Stimulated activated CD8-positive, alpha-beta memory T cell treated with anti-CD3 and anti-CD28 coated beads, Interleukin-4, amount 100 ng/mL, for 24 hours (primary cell): ENCODE data around the gene TSPAN9.

Experiments
- DNase-seq: peaks from one replicate; pipeline ENCODE4 v3.0.0-alpha.2; 2020; ENCODE audit warnings: low read depth

TSPAN9 gene

DNA sequence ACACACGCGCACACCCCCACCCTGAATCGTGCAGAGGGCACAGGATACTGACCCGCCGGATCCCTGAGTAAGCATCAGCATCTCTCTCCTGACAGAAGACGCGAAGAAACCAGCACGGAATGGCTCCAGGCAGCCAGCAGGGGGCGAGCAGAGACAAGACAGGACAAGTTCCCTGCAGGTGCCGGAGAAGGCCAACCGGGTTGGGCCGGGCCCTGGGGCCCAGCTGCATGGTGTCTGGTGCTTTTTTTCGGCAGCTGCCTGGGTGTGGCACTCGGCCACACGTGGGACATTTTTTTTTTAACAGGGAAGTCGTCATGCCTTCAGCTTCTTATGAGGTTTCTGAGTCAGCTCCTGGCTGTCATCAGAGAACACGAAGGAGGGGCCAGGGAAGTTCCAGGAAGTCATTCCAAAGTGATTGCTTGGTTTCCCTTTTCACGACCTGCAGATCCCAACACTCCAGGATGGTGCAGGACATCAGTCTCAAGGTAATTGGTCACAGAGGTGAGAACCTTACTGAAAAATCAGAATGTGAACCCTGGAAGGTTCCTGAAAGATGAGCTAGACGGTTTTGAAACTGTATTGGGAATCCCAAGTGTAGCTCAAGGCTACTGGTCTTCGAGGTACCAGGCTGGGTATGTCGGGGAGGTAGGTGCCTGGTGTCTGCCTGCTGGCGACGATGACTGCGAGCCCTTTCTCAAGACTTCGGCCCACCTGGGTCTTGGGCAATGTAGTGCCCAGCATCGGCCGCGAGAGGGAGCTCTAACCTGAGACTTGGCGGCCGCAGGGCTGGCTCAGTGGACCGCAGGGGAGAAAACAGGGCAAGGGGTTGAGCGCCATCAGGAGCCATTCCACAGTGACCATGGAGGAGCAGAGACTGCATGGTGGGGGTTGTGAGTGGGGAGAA is 223.0 kb downstream of the TSPAN9 start:
- DNase-seq: peak; percentile 67

DNA sequence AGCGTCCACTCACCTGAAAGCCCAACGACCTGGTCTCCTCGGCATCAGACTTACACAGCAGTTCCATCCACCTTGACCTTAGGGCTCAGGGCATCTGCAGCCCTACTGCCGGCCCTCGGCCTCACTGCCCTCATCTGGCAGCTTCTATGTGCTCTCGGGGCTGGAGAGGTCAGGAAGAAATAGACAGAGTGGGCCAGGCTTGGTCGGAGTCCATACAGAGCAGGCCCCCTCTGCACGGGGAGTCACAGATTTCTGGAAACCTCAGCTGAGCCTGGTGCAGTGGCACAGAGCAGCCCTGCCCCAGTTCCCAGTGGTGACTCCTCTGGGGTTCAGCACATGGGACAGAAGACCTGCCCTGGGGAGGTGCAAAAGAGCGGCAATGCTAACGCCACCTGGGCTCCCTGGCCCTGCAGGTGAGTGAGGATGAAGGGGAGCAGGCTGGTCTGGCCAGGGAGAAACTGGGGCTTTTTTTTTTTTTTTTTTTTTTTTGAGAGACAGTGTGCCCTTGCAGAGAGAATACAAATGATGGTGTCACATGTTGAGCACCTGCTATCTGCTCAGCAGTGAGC is 223.7 kb downstream of the TSPAN9 start:
- DNase-seq: no peak

DNA sequence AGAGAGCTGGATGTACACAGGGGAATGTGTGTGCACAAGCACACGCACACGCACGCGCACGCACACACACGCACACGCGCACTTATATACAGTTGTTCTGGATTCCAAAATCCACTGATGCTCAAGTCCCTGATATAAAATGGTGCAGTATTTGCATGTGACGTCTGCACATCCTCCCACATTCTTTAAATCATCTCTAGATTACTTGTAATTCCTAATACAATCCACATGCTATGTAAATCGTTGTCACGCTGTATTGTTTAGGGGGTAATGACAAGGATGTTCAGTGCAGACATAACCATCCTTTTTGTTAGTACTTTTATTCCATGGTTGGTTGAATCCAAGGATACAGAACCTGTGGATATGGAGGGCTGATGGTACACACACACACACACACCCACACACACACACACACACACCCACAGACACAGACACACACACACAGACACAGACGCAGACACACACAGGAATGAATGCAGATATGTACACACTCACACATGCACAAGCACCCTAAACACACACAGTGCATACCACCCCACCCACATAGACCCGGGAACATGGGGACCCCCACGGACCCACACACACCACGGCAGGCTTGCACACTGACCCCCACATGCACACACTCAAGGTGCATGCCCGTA is 225.3 kb downstream of the TSPAN9 start:
- DNase-seq: no peak

DNA sequence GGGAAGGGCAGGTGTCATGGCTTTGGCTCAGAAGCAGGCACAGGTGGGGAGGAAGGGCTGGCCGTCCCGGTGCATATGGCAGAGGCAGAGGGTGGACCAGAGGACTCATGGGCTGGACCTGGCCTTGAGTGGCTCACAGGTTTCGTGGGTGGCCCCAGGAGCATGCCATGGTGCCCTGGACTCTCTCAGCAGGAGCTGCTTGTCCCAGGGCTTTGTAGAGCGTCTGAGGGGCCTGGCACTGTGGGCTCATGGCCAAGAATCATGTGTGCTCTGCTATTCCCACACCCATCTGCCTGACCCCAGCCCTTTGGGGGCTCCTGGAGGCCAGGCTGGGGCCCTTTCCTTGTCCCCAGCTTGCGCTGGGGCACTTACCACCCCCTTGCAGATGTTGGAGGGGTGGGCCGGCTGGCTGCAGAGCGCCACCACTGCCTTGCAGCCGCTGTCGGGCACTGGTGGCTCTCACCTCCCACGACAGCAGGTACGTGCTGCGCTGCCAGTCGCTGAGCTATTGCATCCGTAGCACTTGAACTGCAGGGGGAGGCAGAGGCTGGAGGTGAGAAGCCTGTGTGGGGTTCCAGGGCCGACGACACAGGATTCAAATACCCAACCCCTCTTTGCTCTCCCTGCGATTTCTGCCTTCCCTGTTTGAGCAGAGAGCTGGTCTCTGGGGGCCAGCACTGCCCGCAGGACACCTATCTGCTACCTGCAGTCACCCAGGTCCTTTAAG is 226.4 kb downstream of the TSPAN9 start:
- DNase-seq: no peak

DNA sequence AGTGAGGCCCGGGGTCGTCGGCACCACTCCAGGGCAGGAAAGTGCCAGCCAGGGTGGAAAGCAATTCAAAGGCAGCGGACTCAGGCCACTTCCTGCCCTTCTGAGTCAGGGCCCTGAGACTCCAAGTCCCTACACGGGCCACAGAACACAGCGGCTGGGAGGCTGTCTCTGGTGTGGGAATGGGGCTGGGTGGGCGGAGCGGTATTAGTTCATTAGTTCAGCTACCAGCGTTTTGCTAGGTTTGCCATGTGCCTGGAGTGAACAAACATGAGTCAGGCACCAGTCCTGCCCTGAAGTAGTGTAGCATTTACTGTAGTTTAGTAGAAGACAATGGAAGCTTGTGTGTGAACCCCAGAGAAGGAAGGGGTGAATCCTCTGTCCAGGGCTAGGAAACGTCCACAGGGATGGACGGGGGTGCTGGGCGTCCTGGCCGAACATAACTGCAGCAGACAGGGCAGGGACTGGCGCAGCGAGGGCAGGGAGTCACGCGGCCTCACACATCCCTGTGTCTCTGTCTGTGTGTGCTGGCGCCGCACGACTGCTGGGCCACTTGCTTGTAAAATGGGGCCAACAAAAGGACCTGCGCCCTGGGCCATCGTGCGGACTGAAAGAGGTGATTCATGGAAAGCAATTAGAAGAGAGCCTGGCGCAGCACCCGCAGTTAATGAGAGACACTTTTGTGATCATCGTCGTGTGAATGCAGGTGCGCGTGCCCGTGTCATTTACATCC is 227.4 kb downstream of the TSPAN9 start:
- DNase-seq: no peak

DNA sequence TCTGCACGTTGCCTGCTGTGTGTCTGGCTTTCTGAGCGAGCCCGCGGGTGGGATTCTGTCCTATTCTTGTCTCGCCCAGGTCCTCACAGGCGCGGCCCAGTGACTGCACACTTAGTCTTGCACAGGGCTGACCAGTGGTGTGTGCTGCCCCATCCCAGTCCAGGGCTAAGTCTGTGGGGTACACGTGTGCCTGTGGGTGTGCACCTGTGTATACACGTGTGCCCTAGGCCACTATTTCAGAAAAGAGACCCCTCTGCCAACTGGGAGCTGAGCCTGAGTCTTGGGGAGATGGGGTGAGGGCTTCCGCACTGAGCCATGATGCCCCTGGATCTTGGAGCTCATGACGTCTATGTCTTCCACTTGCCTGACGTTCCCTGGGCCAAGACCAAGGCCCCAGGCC is 228.3 kb downstream of the TSPAN9 start:
- DNase-seq: no peak

DNA sequence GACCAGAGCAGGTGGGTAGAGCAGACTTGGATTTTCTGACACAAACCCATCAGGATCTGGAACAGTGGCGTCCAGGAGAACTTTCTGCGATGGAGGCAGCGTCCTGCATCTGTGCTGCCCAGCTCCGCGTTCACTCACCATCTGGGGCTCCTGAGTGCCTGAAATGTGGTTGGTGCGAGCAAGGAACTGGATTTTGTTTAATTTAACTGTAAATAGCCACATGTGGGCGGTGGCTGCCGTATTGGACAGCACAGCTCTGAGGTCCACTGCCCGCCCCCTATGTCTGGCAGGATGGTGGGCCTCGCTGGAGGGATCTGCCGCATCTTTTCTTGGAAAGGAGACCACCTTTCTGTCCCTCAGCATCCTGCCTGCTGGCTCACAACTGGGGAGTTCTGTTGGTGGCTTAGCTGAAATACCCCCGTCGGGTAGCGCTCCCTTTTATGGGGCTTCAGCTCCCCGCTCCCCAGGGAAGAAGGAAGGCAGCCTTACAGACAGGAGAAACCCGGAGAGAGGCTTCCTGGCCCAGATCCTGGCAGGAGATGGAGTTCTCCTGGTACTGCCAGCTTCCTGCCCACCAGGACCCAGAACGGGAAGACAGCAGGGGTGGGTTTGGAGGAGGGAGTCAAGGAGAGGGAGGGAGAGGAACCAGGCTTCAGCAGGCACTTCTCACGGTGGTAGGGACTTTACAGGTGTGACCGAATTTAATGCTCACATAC is 228.9 kb downstream of the TSPAN9 start:
- no peak for DNase-seq

DNA sequence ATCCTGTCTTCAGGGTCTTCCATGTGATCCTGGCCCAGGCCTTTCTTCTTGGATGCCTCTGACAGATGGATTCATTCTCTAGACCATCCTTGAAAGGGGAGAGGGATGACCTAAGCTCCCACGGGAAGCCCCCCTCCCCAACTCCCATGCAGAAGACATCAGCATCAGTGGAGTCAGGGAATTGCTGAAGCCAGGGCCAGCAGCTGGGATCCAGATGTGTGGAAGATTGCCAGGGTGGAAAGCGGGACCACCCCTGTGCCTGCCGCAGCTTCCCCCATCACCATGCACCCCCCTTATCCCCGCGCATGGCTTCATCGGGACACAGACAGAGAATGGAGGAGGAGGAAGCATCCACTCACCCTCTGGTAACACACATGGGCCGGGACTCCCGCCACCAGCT is 230.2 kb downstream of the TSPAN9 start:
- no peak for DNase-seq

DNA sequence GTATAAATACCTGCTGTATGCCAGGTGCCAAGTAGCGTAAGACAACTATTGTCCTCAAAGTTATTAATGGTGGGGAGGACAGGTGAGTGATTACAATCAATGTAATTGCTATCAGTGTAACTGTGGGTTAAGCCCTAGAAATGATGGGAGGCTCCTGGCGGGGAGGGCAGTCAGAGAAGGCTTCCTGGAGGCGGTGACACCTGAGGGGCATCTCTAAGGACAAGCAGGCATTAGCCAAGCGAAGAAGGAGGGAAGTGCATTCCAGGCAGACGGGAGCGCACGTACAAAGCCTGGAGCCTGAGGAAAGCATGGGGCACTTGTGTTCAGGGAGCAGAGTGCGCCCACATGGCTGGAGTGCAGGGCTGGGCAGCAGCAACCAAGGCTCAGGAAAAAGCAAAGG is 230.9 kb downstream of the TSPAN9 start:
- no peak for DNase-seq

DNA sequence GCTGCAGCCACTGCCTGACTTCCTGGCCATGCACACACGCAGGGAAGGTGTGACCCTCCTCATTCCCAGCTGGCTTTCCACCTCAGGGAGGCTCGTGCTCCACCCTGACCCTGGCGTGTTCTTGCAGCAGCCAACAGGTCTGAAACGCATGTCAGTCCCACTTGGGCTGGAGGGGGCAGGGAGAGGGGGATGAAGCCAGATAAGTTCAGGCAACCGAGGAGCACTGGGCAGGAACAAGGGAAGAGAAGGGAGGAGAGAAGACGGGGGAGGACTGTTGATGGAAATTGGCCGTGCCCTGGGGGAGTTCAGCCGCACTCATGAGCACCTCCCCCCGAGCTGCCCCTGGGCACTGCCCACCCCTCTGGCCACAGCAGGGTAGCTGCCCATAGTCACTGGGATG is 231.4 kb downstream of the TSPAN9 start:
- DNase-seq: no peak

DNA sequence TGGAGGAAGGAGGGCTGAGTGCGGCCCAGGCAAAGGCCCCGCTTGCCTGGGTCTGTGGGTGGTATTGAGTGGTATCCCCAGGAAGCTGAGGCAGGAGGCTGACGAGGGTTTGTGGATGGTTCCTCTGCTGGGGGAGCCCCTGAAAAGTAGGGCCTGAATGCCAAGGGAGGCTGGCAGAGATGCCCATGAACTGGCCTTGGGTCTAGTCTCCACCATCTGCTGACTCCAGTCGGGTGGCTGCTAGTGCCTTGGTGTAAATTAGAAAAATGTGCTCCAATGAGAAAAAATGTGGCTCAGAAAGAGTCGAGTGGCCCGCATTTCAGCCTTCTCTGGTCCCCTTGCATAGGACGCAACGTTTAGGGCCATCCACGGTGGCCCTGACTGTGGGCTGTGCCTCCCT is 232.6 kb downstream of the TSPAN9 start:
- DNase-seq: no peak

DNA sequence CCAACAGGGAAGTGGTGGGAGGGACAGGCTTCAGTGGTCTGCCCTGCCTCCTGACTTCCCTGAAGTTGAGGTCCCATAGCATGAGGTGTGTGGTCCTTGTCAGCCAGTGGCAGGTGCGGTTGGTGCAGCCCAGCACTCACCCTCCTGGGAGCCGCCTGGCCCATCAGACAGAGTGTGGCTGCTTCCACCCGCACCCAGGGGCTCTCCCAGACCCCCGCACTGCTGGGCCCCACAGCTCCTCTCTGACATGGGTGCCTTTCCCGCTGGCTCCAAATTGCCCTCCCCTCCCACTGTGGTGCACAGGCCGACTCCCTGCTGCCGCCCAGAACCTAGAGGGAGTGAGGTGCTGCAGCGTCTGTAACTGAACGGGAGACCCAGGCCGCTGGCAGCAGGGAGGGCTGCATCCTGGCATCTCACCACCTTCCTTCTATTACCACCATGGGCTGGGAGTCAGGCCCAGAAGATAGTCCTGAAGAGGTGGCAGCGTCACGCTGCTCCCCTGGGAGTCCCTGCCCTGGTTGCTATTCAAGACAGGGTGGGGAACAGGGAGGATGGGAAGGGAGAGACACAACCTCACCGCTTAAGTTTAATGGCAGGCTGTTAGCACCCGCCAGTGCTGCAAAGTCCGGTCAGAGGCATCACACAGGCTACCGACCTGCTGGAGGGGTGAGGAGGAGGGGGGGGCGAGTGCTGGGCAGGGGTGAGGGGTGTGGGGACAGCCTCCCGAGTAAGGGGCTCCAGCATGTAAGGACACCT is 233.3 kb downstream of the TSPAN9 start:
- DNase-seq: no peak

DNA sequence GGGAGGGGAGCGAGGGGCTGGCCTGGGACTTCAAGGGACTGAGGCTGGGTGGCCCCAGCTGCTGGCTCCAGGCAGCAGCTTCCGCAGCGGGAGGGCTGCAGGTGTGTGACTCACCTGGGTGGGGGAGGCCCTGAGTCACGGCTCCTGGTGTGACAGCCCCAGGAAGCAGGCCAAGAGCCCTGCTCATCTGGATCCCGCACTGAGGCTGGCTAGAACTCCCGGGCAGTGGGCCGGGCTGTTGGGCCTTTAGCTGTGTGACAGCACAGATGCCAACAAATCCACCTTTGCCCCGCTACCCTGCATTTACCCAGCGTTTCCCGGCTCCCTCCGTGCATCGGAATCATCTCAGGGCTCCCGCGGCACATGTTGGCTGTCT is 233.8 kb downstream of the TSPAN9 start:
- no peak for DNase-seq

DNA sequence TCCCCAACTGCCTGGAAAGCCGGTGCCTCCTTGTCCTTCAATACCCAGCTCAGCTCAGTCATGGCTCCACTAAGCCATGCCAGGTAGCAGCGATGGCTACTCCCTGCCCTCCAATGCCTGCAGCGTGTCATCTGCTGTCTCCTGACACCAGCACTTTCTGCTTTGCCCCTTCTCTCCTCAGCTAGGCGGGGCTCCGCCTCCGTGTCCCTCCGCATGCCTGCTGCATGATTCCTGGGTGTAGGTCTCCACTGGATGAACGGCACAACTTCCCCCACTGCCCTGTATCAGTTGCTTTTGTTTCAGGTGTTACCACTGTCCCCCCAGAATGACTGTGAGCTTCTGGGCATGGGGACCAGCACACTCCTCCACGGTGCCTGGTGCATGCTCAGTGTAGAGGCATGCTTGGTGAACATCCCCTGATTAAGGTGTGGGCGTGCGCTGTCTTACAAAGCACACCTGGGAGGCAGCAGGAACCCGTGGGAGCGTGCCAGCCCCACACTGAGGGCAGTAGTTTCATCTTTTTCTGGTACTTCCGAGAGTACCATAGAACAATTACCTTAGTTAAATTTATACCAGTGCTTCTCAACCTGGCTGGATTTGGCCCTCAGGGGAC is 234.4 kb downstream of the TSPAN9 start:
- DNase-seq: no peak

DNA sequence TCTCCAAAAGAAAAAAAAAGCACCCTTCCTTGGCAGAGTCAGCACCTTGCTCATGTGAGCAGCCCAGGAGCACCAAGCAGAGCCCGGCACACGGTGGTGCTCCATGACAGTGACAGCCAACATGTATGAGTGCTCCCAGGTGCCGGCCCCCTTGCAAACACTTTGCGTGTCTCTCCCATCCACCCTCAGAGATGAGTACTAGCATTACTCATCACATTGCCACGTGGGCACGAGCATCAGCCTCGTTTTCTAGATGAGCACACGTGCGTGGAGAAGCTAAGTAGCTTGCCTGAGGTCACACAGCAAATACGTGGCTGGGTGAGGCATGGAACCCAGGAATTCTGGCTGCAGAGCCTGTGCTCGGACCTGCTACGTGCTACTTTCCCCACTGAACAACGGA is 235.9 kb downstream of the TSPAN9 start:
- DNase-seq: no peak

DNA sequence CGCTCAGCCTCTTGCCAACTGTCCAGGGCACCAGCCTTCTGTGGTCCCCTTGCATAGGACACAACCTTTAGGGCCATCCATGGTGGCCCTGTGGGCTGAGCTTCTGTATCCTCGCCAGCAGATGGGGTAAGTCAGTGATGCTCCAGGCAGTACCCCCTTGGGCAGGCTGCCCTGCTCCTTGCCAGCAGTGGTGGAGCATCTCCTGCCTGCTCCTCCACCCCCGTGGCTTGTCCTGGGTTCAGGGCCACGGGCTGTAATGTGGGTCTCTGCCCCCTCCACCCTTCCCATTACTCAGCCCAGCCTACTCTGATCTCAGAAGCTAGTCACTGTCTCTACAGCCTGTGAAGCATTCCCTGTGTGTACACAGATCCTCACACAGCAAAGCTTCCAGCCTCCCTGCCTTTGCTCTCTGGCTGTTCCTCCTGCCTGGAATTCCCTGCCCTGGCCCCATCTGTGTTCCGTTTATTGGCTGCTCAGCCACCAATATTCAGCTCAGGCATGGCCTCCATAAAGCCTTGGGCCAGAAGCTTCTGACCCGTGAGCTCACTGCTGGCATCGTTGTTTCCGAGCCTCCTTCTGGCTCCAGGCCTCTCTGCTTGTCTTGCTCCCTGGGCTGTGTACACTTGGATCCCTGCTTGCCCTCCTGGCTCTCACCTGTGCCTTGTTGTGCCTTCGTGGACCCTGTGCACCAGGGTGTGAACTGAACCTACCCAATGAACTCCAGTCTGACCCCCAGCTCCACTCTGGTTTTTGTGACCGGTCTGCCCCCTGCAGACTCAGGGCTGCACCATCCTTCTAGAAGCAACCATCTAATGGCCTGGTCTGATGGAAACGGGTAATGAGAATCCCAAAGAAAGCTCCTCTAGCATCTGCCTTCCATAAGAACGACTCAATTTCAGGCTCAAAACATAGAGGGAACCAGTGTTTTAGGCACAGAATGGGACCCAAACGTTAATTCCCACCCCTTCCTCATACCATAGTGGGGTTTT is 236.8 kb downstream of the TSPAN9 start:
- no peak for DNase-seq

DNA sequence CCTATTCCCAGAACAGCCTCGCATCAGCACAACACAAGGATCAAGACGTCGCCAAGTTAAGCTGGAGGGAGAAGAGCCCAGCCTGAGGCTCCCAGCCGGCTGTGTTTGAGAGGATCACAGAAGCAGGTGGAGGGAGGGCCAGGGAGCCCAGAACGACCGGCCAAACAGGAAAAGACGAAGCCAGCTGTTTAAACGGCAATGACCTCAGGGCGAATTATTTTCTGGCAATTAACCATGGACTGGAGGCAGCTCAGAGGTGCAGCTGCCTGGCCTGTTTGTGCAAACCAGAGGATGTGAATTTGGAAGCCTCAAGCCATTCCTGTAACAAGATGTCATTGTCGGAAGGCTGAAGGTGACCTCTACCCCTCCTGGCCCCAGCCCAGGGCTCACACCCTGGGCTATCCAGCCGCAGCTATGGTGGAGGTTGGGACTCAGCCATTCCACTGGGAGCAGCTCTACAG is 238.1 kb downstream of the TSPAN9 start:
- no peak for DNase-seq

DNA sequence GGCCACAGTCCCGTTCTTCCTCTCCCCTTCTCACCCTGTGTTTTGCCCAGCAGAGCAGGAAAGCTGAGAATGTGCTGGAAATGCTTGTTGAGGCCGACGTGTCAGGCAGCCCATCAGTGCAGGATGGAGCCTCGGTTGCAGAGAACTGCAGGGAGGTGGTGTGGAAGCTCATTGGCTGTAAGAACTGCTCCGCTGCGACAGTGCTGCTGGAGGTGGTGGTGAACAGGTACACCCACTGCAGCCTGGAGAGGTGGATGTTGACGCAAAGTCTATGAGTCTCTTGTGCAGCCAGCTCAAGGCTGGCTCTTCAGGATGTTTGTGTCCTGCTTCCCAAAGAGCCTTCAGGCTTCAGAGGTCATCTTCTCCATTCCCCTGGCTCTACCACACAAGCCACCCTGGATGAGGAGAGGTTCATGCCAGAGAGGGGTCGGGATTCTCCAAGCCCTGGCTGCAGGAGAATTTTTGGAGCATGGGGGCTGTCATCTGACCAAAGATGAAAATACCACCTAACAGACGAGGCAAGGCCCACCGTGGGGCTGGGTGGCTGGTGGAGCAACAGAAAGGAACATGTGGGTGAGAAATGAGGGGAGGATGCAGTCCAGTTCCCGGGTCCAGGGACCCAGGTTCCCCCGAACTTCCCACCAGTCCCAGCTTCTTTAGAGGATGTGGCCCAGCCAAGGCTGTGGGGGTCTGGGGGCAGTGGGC is 239.7 kb downstream of the TSPAN9 start:
- no peak for DNase-seq
